ENCODE results near the gene CIAO3.
"Not testable (repeated sequence)": the region's sequence is repeated elsewhere in the genome, so short reads cannot be mapped to it uniquely, and the experiment has no call there.

Gene CIAO3

GRCh38 chr16:759110-759910 lies 18.5 kb upstream of the CIAO3 start:
- DNase-seq, result no peak

GRCh38 chr16:756428-756827 lies 15.6 kb upstream of the CIAO3 start:
- DNase-seq, result no peak

- no peak for DNase-seq
Observed at GRCh38 chr16:754656-755055, 13.9 kb upstream of the CIAO3 start.

- not testable (repeated sequence) for DNase-seq
Observed at GRCh38 chr16:754121-754607, 13.4 kb upstream of the CIAO3 start.

GRCh38 chr16:752007-752312 lies 11.2 kb upstream of the CIAO3 start:
- no peak for DNase-seq

- no peak for DNase-seq
Observed at GRCh38 chr16:751152-752006, 10.6 kb upstream of the CIAO3 start.

GRCh38 chr16:750485-750884 lies 9.7 kb upstream of the CIAO3 start:
- no peak for DNase-seq

GRCh38 chr16:749010-749409 lies 8.2 kb upstream of the CIAO3 start:
- DNase-seq, result no peak

- no peak for DNase-seq
Observed at GRCh38 chr16:747978-748746, 7.4 kb upstream of the CIAO3 start.

- DNase-seq, result no peak
Observed at GRCh38 chr16:746637-747036, 5.8 kb upstream of the CIAO3 start.

- no peak for DNase-seq
Observed at GRCh38 chr16:745739-746138, 4.9 kb upstream of the CIAO3 start.

- DNase-seq, result no peak
Observed at GRCh38 chr16:743794-744500, 3.1 kb upstream of the CIAO3 start.

- not testable (repeated sequence) for DNase-seq
Observed at GRCh38 chr16:742894-743293, 2.1 kb upstream of the CIAO3 start.

GRCh38 chr16:741986-742629 lies 1.3 kb upstream of the CIAO3 start:
- DNase-seq, result no peak

- no peak for DNase-seq
Observed at GRCh38 chr16:740459-740763, 386 bp downstream of the CIAO3 start.

GRCh38 chr16:739560-740458 lies 988 bp downstream of the CIAO3 start:
- no peak for DNase-seq

GRCh38 chr16:736936-737481 lies 3.8 kb downstream of the CIAO3 start:
- DNase-seq, result no peak

GRCh38 chr16:735982-736453 lies 4.8 kb downstream of the CIAO3 start:
- DNase-seq, result peak; percentile 72 to 80

GRCh38 chr16:734981-735881 lies 5.6 kb downstream of the CIAO3 start:
- DNase-seq, result no peak

Data from activated CD4-positive, alpha-beta T cell treated with anti-CD3 and anti-CD28 coated beads, Interleukin-2, amount 50 U/mL, for 48 hours (primary cell).